HG03108 (cell line): ENCODE measurements around the gene S100A6.

Source experiments
- ATAC-seq: cut with Tn5 transposase; IDR thresholded peaks from one replicate; pipeline ENCODE4 v1.9.1; 2021; ENCODE audit warnings: moderate library complexity; ENCODE audit not compliant: unreplicated experiment

S100A6 gene

GRCh38 chr1:153507926-153508583 lies 27.7 kb downstream of the S100A6 start:
- no peak for ATAC-seq

DNA sequence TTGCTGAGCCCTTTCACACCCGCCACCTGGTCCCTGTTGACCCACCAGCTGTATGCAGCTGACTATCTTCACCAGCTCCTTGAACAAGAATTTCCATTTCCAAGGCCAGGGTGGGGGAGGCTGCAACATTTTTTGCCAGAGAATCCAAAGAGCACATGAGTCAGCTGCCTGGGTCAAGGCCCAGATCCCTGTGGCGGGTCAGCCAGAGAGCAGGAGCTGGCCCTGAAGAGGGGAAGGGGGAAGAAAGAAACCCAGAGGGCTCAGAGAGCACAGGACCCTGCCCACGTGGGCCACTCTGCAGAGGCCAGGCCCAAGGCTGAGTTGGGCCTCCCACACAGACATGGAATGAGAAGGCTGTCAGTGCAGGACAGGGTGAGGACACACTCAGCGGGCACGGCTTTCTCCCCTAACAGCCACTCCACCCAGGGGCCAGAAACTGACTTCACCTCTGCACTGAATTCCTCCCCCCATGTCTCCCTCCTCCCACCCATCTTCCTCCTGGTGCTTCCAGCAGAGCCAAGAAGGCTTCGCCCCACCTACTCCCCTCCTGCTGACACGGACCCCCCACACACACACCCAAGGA lies 28.9 kb downstream of the S100A6 start:
- no peak for ATAC-seq

DNA sequence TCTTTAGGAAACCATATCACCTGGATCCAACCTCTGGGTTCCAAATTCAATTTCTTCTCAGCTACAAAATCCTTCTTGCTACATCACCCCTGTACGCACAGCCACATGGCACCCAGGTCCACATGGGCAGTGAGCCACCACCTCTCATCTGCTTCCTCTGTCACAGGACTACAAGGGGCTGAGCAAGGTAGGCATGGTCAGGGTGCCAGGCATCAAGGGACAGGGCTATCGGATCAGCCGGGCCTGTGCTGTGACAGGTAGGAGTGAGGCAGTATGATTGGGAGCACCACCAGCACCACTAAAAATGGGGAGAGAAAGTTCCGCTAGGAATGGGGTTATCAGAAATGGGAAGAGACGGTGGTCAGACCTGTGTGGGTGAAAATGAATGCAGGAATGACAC lies 29.4 kb downstream of the S100A6 start:
- ATAC-seq: no peak

DNA sequence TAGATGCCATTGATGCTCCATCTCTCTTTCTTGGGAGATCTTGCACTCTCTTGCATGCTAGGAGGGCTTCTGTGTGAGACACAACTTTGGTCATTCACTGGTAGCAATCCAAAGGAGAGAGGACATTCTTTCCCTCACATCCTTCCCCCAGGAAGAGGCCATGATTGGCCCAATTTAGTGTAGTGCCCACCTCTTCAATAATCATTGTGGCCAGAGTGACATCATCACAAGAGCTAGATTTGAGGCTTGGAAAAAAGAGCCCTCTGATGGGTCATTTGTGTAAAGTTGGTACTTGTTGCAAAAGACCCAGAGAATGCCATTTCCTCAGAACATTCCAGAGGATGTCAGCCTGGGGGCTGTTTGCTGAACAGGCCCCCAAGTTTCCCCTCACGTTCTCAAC lies 30.2 kb downstream of the S100A6 start:
- ATAC-seq: no peak

DNA sequence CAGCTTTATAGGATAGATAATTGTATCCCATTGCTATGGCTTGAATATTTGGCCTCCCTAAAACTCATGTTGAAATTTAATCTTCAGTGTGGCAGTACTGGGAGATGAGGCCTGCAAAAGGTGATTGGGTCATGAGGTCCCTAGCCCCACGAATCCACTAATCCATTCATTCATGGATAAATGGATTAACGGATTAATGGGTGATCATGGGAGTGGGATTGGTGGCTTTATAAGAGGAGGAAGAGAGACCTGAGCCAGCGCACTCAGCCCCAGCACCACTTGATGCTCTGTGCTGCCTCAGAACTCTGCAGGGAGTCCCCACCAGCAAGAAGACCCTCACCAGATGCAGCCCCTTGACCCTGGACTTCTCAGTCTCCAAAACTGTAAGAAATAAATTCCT lies 32.0 kb downstream of the S100A6 start:
- no peak for ATAC-seq

GRCh38 chr1:153498746-153499145 lies 37.0 kb downstream of the S100A6 start:
- ATAC-seq: no peak

DNA sequence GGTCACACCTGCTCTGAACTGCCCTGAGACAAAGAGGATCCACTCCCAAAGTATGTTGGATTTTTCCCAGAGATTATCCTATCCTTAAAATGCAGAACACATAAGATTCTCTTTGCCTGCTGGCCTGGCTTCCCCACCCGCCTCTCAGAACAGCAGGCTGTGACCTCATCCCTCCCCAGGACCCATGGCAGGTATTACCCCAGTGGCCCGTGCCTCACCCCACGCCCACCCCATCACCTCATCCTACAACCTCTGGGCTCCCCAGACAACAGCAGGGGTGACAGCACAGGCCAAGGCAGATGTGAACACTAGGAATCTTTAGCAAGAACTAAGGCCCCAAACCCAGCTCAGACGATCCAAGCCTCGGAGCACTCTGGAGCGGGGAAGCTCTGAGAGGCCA lies 40.3 kb downstream of the S100A6 start:
- no peak for ATAC-seq

DNA sequence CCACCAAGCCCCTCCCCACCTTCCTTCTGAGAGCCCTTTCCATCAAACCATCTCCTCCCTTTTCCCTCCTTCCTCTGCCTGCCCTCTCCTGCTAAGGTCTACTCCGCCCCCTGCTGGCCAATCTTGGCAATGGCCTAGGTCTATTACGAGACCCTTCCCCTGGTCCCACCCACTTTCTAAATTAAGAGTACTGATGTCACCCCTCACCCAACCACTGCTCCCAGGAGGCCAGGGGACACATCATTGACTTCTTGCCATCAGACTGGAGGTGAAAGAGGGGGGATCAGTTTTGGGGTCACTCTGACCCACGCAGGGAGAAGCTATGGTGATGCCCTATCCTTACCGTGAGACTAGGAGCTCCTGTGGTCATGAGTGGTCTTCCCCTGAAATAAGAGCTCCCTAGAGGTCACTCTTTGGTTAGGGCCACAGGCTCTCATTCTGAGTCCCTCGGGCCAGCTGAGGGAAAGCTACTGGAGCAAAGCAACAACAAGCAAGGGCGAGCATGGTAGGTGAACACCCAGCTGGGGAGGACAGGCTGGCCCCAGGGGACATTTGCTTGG lies 40.7 kb downstream of the S100A6 start:
- no peak for ATAC-seq

- ATAC-seq: no peak
These were observed 42.3 kb downstream of the S100A6 start for GRCh38 chr1:153493343-153493960.

- no peak for ATAC-seq
These were observed 45.3 kb downstream of the S100A6 start for GRCh38 chr1:153490272-153491051.

GRCh38 chr1:153488731-153489130 lies 47.1 kb downstream of the S100A6 start:
- ATAC-seq: no peak

GRCh38 chr1:153487707-153488106 lies 48.1 kb downstream of the S100A6 start:
- no peak for ATAC-seq

- no peak for ATAC-seq
These were observed 49.9 kb downstream of the S100A6 start for GRCh38 chr1:153485863-153486262.
